ENCODE measurements around the gene TMBIM4.
"Not testable (repeated sequence)": the region's sequence is repeated elsewhere in the genome, so short reads cannot be mapped to it uniquely, and the experiment has no call there.

The TMBIM4 gene

DNA sequence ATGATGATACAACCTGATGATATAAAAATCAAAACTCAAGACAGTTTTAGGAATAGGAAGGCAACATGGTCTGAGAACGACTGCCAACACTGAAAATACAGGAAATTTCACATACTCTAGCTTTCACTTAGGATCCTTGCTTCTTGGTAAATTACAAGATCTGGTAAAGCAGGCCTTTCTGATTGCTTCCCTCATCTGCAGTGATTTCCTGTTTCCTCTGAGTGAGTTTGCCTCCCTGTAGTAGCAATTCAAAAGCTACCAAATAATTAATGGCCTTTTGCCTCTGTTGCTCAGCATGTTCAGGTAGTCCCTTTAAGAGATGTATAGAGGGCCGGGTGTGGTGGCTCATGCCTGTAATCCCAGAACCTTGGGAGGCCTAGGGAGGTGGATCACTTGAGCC is 17.2 kb upstream of the TMBIM4 start:
- H3K9me3 ChIP-seq (ENCODE audit: insufficient read depth, low read length) = no peaks in the 10 kb centered on the region

DNA sequence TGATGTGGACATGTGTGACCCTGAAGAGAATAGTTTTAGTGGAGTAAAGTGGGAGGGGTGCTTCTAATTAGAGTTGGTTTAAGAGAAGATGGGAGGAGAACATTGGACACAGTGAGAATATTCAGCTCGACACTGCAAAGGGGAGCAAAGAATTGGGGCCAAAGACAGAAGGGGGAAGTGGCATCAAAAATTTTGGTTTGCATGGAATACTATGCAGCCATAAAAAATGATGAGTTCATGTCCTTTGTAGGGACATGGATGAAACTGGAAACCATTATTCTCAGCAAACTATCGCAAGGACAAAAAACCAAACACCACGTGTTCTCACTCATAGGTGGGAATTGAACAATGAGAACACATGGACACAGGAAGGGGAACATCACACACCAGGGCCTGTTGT is 15.0 kb upstream of the TMBIM4 start:
- not testable (repeated sequence) for H3K79me2 ChIP-seq (ENCODE audit: insufficient read depth, low read length); H3K9me2 ChIP-seq (replicated peaks; ENCODE audit: insufficient read depth, low read length); H3K4me2 ChIP-seq (ENCODE audit: low read depth, low read length, poor library complexity, severe bottlenecking); H3K27ac ChIP-seq (ENCODE audit: low read depth, low read length); H4K20me1 ChIP-seq (ENCODE audit: low read depth, low read length); H3K4me3 ChIP-seq (ENCODE audit: insufficient read depth, low read length, poor library complexity, severe bottlenecking); H3K9me3 ChIP-seq (ENCODE audit: insufficient read depth, low read length); H3K36me3 ChIP-seq (ENCODE audit: low read length); H3K27me3 ChIP-seq (ENCODE audit: low read length); H2AFZ ChIP-seq (ENCODE audit: low read depth, low read length, severe bottlenecking); H3K9ac ChIP-seq (ENCODE audit: low read length); H3F3A ChIP-seq (ENCODE audit: insufficient read depth)

More for the DNA sequence above, 17.2 kb upstream of the TMBIM4 start:
- TF ChIP-seq, protein P1, sequence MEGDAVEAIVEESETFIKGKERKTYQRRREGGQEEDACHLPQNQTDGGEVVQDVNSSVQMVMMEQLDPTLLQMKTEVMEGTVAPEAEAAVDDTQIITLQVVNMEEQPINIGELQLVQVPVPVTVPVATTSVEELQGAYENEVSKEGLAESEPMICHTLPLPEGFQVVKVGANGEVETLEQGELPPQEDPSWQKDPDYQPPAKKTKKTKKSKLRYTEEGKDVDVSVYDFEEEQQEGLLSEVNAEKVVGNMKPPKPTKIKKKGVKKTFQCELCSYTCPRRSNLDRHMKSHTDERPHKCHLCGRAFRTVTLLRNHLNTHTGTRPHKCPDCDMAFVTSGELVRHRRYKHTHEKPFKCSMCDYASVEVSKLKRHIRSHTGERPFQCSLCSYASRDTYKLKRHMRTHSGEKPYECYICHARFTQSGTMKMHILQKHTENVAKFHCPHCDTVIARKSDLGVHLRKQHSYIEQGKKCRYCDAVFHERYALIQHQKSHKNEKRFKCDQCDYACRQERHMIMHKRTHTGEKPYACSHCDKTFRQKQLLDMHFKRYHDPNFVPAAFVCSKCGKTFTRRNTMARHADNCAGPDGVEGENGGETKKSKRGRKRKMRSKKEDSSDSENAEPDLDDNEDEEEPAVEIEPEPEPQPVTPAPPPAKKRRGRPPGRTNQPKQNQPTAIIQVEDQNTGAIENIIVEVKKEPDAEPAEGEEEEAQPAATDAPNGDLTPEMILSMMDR (IDR thresholded peaks at IDR 0.05; ENCODE audit: insufficient read depth, low read length, poor library complexity, severe bottlenecking) = no peak
- TF ChIP-seq EZH2phosphoT487 (conservative IDR thresholded peaks at IDR 0.05; ENCODE audit: low read length) = no peak
- Histone ChIP-seq H3K27ac (ENCODE audit: low read depth, low read length) (no peak overlapping the region), H3K9me2 (replicated peaks; ENCODE audit: insufficient read depth, low read length) (no peaks in the 10 kb centered on the region), H3K9ac (ENCODE audit: low read length) (no peak overlapping the region), H3K27me3 (ENCODE audit: low read length) (no peaks in the 10 kb centered on the region), H3K4me2 (ENCODE audit: low read depth, low read length, poor library complexity, severe bottlenecking) (no peak overlapping the region), H3K79me2 (ENCODE audit: insufficient read depth, low read length) (no peaks in the 10 kb centered on the region), H3K4me3 (ENCODE audit: insufficient read depth, low read length, poor library complexity, severe bottlenecking) (no peak overlapping the region), H3F3A (ENCODE audit: insufficient read depth) (no peaks in the 10 kb centered on the region), H2AFZ (ENCODE audit: low read depth, low read length, severe bottlenecking) (peak overlapping the region; percentile 44), H3K36me3 (ENCODE audit: low read length) (no peaks in the 10 kb centered on the region), H4K20me1 (ENCODE audit: low read depth, low read length) (no peaks in the 10 kb centered on the region)

DNA sequence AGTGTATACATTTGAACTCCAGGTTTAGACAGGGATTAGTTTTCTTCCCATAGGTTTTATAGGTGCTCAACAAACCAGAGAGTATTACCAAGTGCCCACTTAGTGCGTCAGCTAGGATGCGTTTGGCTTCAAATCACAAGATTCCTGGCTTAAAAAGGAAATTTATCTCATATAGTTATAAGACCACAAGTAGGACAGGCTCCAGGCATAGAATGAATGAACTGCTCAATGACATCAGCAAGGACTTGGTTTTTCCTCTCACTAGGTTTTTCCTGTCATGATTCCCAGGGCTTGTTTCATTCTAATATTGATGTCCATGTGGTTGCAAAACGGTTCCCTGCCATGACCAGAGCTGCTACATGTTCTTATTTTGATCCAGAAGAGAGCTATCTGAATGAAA is 13.2 kb upstream of the TMBIM4 start:
- no peak overlapping the region for H2AFZ ChIP-seq (ENCODE audit: low read depth, low read length, severe bottlenecking)
- H3K4me2 ChIP-seq (ENCODE audit: low read depth, low read length, poor library complexity, severe bottlenecking) = no peak overlapping the region
- H3F3A ChIP-seq (ENCODE audit: insufficient read depth) = no peaks in the 10 kb centered on the region
- no peak for TF ChIP-seq EZH2phosphoT487 (conservative IDR thresholded peaks at IDR 0.05; ENCODE audit: low read length)
- TF ChIP-seq, protein P1 (IDR thresholded peaks at IDR 0.05; ENCODE audit: insufficient read depth, low read length, poor library complexity, severe bottlenecking) = no peak
- no peak overlapping the region for H3K4me3 ChIP-seq (ENCODE audit: insufficient read depth, low read length, poor library complexity, severe bottlenecking)
- H3K27me3 ChIP-seq (ENCODE audit: low read length) = no peaks in the 10 kb centered on the region
- H3K9me3 ChIP-seq (ENCODE audit: insufficient read depth, low read length) = no peaks in the 10 kb centered on the region
- no peaks in the 10 kb centered on the region for H3K9me2 ChIP-seq (replicated peaks; ENCODE audit: insufficient read depth, low read length)
- no peaks in the 10 kb centered on the region for H4K20me1 ChIP-seq (ENCODE audit: low read depth, low read length)
- no peak overlapping the region for H3K27ac ChIP-seq (ENCODE audit: low read depth, low read length)
- H3K79me2 ChIP-seq (ENCODE audit: insufficient read depth, low read length) = no peaks in the 10 kb centered on the region
- H3K9ac ChIP-seq (ENCODE audit: low read length) = no peak overlapping the region
- H3K36me3 ChIP-seq (ENCODE audit: low read length) = no peaks in the 10 kb centered on the region

DNA sequence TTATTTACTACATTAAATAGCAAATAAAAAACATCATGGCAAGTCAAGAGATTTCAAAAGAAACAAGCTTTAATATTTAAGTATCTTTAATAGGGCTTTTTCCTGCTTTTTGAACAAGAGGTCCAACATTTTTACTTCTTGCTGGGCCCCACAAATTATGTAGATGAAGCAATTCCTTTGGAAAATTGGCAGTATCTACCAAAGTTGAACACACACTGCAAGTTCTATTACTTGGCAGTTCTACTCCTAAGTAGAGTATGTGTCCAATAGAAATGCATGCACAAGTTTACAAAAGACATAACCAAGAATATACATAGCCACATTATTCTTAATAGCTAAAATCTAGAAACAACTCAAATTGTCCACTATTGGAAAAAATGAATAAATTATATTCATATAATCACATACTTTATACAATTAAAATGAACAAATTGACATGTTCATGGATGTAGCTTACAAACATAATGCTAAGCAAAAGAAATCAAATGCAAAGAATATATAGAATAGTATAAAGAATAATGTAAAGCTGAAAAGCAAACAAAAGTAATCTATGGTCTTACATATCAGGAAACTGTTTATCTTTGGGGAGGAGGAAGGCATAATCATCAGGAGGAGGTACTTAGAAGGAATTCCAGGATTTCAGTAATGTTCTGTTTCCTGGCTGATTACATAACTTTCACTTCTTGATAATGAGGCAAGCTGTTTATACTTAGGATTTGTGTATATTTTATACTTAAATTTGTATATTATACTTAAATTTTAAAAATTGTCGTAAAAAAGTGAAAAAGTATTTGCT is 6.5 kb upstream of the TMBIM4 start:
- Histone ChIP-seq H3K4me3 (ENCODE audit: insufficient read depth, low read length, poor library complexity, severe bottlenecking) (no peak overlapping the region), H3K36me3 (ENCODE audit: low read length) (no peaks in the 10 kb centered on the region), H3K9ac (ENCODE audit: low read length) (no peak overlapping the region), H3F3A (ENCODE audit: insufficient read depth) (no peaks in the 10 kb centered on the region), H4K20me1 (ENCODE audit: low read depth, low read length) (no peaks in the 10 kb centered on the region), H3K9me3 (ENCODE audit: insufficient read depth, low read length) (no peaks in the 10 kb centered on the region), H3K79me2 (ENCODE audit: insufficient read depth, low read length) (no peaks in the 10 kb centered on the region), H3K4me2 (ENCODE audit: low read depth, low read length, poor library complexity, severe bottlenecking) (no peak overlapping the region), H2AFZ (ENCODE audit: low read depth, low read length, severe bottlenecking) (no peak overlapping the region), H3K9me2 (replicated peaks; ENCODE audit: insufficient read depth, low read length) (no peaks in the 10 kb centered on the region), H3K27ac (ENCODE audit: low read depth, low read length) (no peak overlapping the region), H3K27me3 (ENCODE audit: low read length) (no peaks in the 10 kb centered on the region)
- TF ChIP-seq, protein P1 (IDR thresholded peaks at IDR 0.05; ENCODE audit: insufficient read depth, low read length, poor library complexity, severe bottlenecking) = no peak
- TF ChIP-seq EZH2phosphoT487 (conservative IDR thresholded peaks at IDR 0.05; ENCODE audit: low read length) = no peak

DNA sequence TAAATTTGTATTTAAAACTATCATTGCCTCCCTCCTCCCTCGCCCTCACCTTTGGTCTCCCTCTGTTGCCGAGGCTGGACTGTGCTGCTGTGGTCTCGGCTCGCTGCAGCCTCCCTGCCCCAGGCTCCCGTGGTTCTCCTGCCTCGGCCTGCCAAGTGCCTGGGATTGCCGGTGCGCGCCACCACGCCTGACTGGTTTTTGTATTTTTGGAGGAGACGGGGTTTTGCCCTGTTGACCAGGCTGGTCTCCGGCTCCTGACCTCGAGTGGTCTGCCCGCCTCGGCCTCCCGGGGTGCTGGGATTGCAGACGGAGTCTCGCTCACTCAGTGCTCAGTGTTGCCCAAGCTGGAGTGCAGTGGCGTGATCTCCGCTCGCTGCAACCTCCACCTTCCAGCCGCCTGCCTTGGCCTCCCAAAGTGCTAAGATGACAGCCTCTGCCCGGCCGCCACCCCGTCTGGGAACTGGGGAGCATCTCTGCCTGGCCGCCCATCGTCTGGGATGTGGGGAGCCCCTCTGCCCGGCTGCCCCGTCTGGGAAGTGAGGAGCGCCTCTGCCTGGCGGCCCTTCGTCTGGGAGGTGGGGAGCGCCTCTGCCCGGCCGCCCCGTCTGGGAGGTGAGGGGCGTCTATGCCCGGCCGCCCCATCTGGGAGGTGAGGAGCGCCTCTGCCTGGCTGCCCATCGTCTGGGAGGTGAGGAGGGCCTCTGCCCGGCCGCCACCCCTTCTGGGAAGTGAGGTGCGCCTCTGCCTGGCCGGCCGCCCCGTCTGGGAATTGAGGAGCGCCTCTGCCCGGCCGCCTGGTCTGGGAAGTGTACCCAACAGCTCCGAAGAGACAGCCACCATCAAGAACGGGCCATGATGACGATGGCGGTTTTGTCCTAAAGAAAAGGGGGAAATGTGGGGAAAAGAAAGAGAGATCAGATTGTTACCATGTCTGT is 4.9 kb upstream of the TMBIM4 start:
- not testable (repeated sequence) for H3K27me3 ChIP-seq (ENCODE audit: low read length); H3K9me3 ChIP-seq (ENCODE audit: insufficient read depth, low read length); H3K36me3 ChIP-seq (ENCODE audit: low read length); H3K4me2 ChIP-seq (ENCODE audit: low read depth, low read length, poor library complexity, severe bottlenecking); H3K9ac ChIP-seq (ENCODE audit: low read length); H3K27ac ChIP-seq (ENCODE audit: low read depth, low read length); H3K79me2 ChIP-seq (ENCODE audit: insufficient read depth, low read length); H3K9me2 ChIP-seq (replicated peaks; ENCODE audit: insufficient read depth, low read length); H3K4me3 ChIP-seq (ENCODE audit: insufficient read depth, low read length, poor library complexity, severe bottlenecking); H2AFZ ChIP-seq (ENCODE audit: low read depth, low read length, severe bottlenecking); H4K20me1 ChIP-seq (ENCODE audit: low read depth, low read length); H3F3A ChIP-seq (ENCODE audit: insufficient read depth)
